Heart left ventricle (tissue), 13 donors: ENCODE data around the gene ZFR2.

Source experiments
- POLR2A ChIP-seq, 2 donors: fragments of 450-650 bp; IDR thresholded peaks; one replicate each; pipeline ENCODE4 v1.6.1; 2017; ENCODE audit warnings: antibody characterized with exemption in 2 of 2, mild to moderate bottlenecking in 2 of 2, moderate library complexity in 2 of 2
- TF ChIP-seq, protein P1 (sequence below), 12 donors: fragments of 200-600 bp; sonication (generic) in 4 of 12; IDR thresholded peaks; one replicate each; pipeline versions ENCODE4 v1.5.0 to v1.8.0; 2018 to 2022; ENCODE audit warnings: antibody characterized with exemption in 12 of 12, mild to moderate bottlenecking in 5 of 12
- donor health status: ischemic (EF 13 %, LVEDD 7.1; RV severe dilation, severe dysfunction).
- donor health status: DM: no; HTN: yes; CAD: no.
- donor health status: DM: no; HTN: no; CAD: no.
- donor health status: ischemic (EF 25% LVEDD 6.9; RV normal size, moderate dysfunction).
- donor health status: ischemic (EF 25% LVEDD 5.7; RV mildly dilated, moderate dysfunction).
- donor health status: ischemic (EF 35%, LVEDD 5.7; RV mildly dilated, moderate dysfunction).
- donor health status: nonischemic (EF 11% LVEDD 7.7; RV severe dilation, severe dysfunction).
- donor health status: DM: yes; HTN: yes; CAD: no.
- donor health status: PGD.
- donor health status: ischemic (EF 29% LVEDD 5.4; RV normal size, mild dysfunction).
- donor health status: nonischemic (EF 23%, LVEDD 6.1; RV moderate dilation, normal function).

DNA sequence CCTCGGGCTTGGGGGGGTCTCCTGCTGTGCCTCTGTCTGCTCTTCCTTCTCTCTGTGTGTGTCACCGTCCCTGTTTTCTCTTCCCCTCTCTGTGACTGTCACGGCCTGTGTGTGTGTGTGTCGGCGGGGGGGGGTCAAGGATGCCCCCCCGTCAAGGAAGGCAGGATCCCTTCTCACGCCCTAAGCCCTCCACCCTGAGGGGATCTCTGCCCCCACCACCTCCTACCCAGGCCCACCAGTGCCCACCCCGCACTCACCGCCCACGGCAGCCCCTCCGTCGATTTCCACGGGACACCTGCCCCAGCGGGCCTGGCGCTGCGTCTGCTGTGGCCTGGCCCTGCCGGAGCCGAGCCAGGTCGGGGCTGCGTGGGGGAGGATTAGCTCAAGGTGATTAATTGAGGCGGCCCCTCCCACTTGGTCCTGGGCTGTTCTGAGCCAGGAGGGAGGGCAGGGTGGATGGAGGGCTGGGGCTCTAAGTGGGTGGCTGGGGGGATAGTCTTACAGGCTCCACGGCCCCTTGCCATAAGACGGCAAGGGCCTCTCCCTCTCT is 96.9 kb downstream of the ZFR2 start, which contains the start of gene RAX2:
- TF ChIP-seq, protein P1, sequence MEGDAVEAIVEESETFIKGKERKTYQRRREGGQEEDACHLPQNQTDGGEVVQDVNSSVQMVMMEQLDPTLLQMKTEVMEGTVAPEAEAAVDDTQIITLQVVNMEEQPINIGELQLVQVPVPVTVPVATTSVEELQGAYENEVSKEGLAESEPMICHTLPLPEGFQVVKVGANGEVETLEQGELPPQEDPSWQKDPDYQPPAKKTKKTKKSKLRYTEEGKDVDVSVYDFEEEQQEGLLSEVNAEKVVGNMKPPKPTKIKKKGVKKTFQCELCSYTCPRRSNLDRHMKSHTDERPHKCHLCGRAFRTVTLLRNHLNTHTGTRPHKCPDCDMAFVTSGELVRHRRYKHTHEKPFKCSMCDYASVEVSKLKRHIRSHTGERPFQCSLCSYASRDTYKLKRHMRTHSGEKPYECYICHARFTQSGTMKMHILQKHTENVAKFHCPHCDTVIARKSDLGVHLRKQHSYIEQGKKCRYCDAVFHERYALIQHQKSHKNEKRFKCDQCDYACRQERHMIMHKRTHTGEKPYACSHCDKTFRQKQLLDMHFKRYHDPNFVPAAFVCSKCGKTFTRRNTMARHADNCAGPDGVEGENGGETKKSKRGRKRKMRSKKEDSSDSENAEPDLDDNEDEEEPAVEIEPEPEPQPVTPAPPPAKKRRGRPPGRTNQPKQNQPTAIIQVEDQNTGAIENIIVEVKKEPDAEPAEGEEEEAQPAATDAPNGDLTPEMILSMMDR (IDR thresholded peaks at IDR 0.05): no peak
- TF ChIP-seq POLR2A (IDR thresholded peaks at IDR 0.05): no peak
